SW 1271 (cell line): ENCODE measurements around the gene NBAS.
"Not testable (repeated sequence)": the region's sequence is repeated elsewhere in the genome, so short reads cannot be mapped to it uniquely, and the experiment has no call there.

Experiments used
- DNase-seq, 2 experiments: peaks; one replicate each; lab custom pipeline; 2025; lab: John Stamatoyannopoulos, UW

Gene NBAS

GRCh38 chr2:15260835-15261234, 300.3 kb downstream of the NBAS start:
- no peak for DNase-seq

- no peak for DNase-seq
Observed at GRCh38 chr2:15260196-15260595, 300.9 kb downstream of the NBAS start.

GRCh38 chr2:15259356-15259756, 301.8 kb downstream of the NBAS start:
- DNase-seq, result no peak

GRCh38 chr2:15258385-15258784, 302.7 kb downstream of the NBAS start:
- not testable (repeated sequence) for DNase-seq

- no peak for DNase-seq
Observed at GRCh38 chr2:15253835-15254286, 307.3 kb downstream of the NBAS start.

- no peak for DNase-seq
Observed at GRCh38 chr2:15253247-15253646, 307.9 kb downstream of the NBAS start.

GRCh38 chr2:15251753-15252152, 309.4 kb downstream of the NBAS start:
- no peak for DNase-seq

- not testable (repeated sequence) for DNase-seq
Observed at GRCh38 chr2:15250946-15251345, 310.2 kb downstream of the NBAS start.

GRCh38 chr2:15246870-15247269, 314.3 kb downstream of the NBAS start:
- no peak for DNase-seq

- DNase-seq, result no peak
Observed at GRCh38 chr2:15243762-15244161, 317.4 kb downstream of the NBAS start.

- DNase-seq, result no peak
Observed at GRCh38 chr2:15242936-15243461, 318.1 kb downstream of the NBAS start.

- no peak for DNase-seq
Observed at GRCh38 chr2:15241929-15242328, 319.2 kb downstream of the NBAS start.

- DNase-seq, result no peak
Observed at GRCh38 chr2:15241201-15241600, 319.9 kb downstream of the NBAS start.

- no peak for DNase-seq
Observed at GRCh38 chr2:15238028-15238427, 323.1 kb downstream of the NBAS start.

- DNase-seq, result no peak
Observed at GRCh38 chr2:15230599-15231192, 330.4 kb downstream of the NBAS start.

- DNase-seq, result no peak
Observed at GRCh38 chr2:15226661-15227060, 334.5 kb downstream of the NBAS start.

- no peak for DNase-seq
Observed at GRCh38 chr2:15225131-15225530, 336.0 kb downstream of the NBAS start.

GRCh38 chr2:15224641-15225040, 336.5 kb downstream of the NBAS start:
- DNase-seq, result no peak

GRCh38 chr2:15223887-15224286, 337.2 kb downstream of the NBAS start:
- peak; percentile 21 to 66 for DNase-seq

GRCh38 chr2:15222856-15223255, 338.3 kb downstream of the NBAS start:
- DNase-seq, result no peak

GRCh38 chr2:15220603-15221002, 340.5 kb downstream of the NBAS start:
- no peak for DNase-seq

- no peak for DNase-seq
Observed at GRCh38 chr2:15218423-15219086, 342.6 kb downstream of the NBAS start.

GRCh38 chr2:15212249-15212648, 348.9 kb downstream of the NBAS start:
- DNase-seq, result no peak

- DNase-seq, result not testable (repeated sequence)
Observed at GRCh38 chr2:15210542-15210941, 350.6 kb downstream of the NBAS start.
